Smooth muscle cell of the brain vasculature (primary cell): ENCODE results near the gene KCP.

Experiments
- DNase-seq: peaks from one replicate; pipeline ENCODE4 v3.0.0-alpha.2; 2012; ENCODE audit warnings: low read depth, low spot score

The KCP gene

DNA sequence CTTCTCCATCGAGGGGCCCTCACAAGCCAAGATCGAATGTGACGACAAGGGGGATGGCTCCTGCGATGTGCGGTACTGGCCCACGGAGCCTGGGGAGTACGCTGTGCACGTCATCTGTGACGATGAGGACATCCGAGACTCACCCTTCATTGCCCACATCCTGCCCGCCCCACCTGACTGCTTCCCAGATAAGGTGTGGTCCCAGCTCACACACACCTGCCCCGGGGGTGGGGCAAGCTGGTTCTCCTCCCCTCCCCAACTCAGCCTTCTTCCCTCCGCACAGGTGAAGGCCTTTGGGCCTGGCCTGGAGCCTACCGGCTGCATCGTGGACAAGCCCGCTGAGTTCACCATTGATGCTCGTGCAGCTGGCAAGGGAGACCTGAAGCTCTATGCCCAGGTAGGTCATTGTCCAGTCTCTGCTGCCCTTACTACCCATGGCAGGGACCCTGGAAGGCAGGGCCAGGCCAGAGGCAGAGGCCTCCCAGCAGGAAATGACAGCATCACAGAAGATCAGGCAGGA lies 69.3 kb downstream of the KCP start:
- DNase-seq, result no peak

DNA sequence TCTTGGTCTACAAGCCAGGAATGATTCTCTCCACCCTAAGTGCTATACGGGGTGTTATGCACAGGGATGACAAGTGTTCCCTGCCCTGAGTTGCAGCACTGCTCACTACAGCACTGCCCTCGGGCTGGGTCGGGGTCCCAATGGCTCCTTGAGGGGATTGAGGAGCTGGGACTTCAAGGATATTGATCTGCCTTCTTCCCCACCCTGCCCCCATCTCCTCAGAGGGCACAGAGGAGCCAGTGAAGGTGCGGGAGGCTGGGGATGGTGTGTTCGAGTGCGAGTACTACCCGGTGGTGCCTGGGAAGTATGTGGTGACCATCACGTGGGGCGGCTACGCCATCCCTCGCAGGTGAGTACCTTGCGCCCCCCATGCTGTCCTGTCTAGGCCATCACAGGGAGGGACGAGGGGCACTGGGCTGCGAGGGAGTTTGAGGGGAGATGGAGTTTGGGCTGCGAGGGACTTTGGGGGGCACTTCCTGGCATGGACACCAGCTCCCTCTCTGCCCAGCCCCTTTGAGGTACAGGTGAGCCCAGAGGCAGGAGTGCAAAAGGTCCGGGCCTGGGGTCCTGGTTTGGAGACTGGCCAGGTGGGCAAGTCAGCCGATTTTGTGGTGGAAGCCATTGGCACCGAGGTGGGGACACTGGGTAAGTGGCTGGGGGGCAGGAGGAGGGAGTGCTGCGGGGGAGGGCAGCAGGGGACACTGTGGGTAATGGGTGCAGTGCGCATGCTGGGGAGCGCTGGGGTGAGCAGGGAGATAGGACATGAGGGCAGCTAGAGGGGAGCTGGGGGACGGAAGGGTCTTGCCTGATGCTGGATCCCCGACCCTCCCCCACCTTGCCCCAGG lies 70.0 kb downstream of the KCP start:
- DNase-seq, result no peak

DNA sequence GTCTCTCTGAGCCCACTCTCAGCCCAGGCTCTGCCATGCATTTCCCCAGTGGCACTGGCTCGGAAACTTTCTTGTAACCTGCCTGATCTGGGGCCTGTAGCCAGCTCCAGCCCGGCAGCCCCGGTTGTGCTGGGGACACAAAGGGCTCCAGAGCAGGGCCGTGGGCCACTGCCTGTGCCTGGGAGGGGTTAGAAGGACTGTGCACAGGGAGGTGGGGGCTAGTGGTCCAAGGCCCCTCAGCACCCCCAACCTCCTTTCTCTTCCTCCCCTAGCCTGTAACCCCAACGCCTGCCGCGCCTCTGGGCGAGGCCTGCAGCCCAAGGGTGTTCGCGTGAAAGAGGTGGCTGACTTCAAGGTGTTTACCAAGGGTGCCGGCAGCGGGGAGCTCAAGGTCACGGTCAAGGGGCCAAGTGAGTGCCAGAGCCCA lies 70.7 kb downstream of the KCP start:
- no peak for DNase-seq

- no peak for DNase-seq
These were observed 71.4 kb downstream of the KCP start for GRCh38 chr7:128838981-128839731.

DNA sequence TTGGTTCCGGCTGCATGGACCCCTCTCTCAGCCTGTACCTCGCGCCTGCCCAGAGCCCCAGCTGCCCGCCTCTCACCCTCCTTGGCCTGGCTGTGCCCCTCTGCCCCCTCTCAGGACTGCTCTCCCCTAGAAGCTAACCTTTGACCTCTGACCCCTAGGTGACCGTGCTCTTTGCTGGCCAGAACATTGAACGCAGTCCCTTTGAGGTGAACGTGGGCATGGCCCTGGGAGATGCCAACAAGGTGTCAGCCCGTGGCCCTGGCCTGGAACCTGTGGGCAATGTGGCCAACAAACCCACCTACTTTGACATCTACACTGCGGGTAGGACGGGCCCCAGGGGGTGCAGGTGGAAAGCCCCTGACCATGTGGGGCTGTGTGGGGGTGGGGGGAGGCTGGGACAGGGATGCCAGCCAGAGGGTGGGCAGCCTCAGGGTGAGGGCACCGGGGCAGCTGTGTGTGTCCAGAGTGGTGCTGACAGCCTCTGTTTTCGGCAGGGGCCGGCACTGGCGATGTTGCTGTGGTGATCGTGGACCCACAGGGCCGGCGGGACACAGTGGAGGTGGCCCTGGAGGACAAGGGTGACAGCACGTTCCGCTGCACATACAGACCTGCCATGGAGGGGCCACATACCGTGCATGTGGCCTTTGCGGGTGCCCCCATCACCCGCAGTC lies 72.3 kb downstream of the KCP start:
- DNase-seq, result no peak

DNA sequence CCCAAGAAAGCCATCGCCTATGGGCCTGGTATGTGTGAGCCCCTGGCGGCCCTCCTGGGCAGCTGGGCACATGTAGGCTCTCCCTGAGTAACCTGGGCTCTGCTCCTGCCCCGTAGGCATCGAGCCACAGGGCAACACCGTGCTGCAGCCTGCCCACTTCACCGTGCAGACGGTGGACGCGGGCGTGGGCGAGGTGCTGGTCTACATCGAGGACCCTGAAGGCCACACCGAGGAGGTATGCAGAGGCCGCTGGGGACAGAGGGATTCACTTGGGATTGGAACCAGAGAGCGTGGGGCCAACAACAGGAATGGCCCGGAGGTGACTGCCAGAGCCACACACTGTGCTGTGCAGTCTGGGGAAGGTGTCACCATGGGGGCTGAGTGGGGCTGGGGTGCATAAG lies 73.0 kb downstream of the KCP start:
- DNase-seq, result no peak

- DNase-seq, result no peak
These were observed 73.7 kb downstream of the KCP start for GRCh38 chr7:128836729-128837348.

- DNase-seq, result no peak
These were observed 74.5 kb downstream of the KCP start for GRCh38 chr7:128835790-128836641.

DNA sequence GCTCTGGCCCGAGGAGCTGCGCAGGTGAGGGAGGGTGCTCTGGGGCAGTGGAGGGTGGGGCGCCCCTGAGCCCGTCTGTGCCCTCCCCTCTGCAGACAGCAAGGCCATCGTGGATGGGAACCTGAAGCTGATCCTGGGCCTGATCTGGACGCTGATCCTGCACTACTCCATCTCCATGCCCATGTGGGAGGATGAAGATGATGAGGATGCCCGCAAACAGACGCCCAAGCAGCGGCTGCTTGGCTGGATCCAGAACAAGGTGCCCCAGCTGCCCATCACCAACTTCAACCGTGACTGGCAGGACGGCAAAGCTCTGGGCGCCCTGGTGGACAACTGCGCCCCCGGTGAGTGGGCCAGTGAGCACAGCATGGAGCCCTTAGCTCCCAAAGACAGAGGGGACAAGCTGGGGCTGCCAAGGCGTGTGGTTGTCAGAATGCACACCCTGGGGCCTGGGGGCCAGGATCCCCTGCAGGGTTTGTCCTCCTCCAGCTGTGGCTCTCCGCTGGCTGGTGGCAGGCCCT lies 75.2 kb downstream of the KCP start:
- no peak for DNase-seq

DNA sequence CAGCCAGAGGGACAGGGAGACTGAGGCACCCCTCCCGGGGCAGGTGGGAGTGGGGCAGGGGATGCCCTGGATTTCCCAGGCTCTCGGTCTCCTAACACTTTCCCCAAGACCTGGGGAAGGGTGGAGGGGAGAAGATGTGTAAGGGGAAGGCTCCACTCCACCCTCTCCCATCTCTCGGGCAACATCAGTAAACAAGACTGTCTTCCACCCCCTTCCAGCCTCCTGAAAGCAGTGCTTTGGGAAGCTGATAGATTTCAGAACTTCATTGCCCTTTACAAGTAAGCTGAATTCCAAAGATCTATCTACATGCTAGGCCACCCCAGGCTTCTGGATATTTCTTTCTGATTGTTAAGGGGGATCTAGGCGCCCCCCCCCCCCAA lies 76.6 kb downstream of the KCP start:
- no peak for DNase-seq

GRCh38 chr7:128833148-128833945 lies 77.2 kb downstream of the KCP start:
- peak; percentile 75 for DNase-seq

DNA sequence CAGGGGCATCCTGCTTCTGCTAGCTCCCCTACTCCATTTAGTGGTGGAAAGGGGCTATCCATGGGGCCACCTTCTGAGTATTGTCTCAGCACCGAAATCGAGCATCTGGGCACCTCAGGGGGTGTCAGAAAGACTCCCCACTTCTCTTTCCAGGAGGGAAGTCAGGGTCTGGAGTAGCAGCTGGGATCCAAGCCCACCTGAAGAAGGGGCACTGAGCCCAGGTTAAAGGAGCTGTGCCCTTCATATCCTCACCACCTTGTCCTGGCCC lies 77.7 kb downstream of the KCP start:
- DNase-seq, result no peak

DNA sequence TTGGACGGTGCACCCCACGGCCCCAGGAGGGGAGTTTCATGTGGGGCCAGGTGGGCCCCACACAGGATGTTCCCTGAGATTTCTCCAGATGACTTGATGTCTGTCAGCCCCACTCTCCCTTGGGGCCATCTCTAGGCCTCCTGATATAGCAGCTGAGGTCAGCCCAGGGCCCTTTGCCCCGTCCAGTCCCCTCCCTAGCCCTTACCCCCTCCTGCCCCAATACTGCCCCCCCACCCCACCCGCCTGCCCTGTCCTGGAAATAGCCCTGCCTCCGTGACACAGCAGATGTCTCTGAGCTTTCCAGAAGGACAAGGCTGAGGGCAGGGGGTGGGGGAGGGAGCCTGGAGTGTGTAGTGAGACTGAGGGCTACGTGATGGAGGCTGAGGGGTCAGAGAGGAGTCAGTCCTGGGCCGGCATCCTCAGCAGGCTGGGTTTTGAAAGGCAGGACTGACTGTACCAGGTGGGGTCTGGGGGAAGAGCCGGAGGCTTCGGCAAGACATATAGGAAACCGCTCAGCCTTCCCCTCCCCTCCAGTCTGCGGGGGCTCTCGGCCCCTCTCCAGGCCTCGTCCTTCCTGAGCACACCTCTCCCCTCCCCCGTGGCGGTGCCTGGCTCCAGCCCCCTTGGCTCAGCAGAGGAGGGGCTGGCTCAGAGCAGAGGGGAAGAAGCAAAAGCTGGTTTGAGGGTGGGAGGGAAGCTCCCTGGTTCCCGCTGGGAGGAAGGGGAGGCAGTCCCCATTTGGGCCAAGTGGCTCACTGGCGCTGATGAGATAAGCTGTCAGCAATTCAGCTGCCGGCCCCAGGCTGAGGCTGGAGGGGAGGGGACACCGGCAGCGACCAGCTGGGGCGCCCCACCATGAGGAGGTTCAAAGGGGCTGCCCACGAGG lies 78.3 kb downstream of the KCP start:
- DNase-seq, result no peak

DNA sequence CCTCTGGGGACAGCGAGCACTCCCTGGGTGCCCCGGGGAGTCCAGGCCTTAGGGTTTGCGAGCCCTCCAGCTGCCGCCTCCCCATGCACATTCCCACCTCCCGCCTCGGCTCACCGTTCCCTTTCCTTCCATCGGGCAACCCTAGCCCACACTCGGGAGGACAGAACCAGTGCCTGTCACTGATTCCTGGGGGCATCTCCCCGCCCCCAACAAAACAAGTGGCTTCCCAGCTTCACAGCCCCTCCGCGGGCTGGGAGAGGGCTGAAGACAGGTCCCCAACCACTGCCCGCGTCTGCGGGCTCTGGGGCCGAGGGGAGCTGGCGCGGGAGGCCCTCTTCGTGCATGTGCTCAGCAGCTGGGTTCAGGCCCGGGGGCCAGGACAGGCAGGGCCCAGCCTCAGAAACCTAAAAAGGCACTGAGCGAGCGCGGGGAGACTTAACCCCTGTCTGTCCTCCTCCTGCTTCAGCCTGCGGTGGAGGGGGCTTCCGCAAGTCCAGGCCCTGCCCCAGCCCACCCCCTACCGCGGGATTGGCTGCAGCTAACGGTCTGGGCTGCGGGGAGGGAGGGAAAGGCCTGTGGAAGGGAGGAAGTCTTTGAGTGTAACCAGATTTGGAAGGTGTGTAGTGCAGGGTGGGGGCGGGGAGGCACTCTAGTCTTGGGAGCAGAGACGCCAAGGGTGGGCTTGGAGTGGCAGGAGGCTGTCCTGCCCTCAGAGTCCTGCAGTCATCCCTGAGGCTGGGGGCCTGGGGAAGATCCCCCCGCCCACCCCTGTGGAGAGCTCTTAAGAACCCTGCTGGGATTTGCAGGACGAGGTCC lies 79.1 kb downstream of the KCP start:
- no peak for DNase-seq

- DNase-seq, result no peak
These were observed 80.0 kb downstream of the KCP start, which contains the start of gene FLNC for GRCh38 chr7:128830231-128831177. FLNC (plus strand) TSS chr7:128830406; CDS start chr7:128830638, 232 bp downstream.

GRCh38 chr7:128829391-128830166 lies 80.9 kb downstream of the KCP start:
- DNase-seq, result no peak
